ENCODE data around the gene STRIP2.

Gene STRIP2

DNA sequence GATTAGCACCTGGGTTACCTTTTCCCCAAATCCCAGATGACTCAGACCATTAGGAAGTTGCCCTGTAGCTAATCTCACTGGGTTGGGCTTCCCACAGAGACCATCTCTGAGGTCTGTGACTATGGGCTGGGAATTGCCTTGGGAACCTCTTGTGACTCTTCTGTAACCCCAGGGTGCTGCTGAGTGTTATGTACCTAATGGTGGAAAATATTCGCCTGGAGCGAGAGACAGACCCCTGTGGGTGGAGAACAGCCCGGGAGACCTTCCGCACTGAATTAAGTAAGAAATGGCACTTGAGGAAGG is 20.0 kb downstream of the STRIP2 start:
- Histone ChIP-seq H3K36me3 (ENCODE audit: insufficient read depth, low read length) (peaks cover 32% of the 10 kb centered on the region), H3K27me3 (ENCODE audit: insufficient read depth, low read length) (no peaks in the 10 kb centered on the region), H3K79me2 (ENCODE audit: control insufficient read depth, insufficient read depth, low read length, unreplicated experiment) (no peaks in the 10 kb centered on the region), H3K4me3 (ENCODE audit: low read depth, low read length) (no peak overlapping the region), H2AFZ (ENCODE audit: low read length, unreplicated experiment) (no peak overlapping the region), H3K27ac (ENCODE audit: low read depth, low read length) (no peak overlapping the region), H3K4me1 (ENCODE audit: control insufficient read depth, insufficient read depth, low read length, unreplicated experiment) (no peaks in the 10 kb centered on the region)

- H3K4me3 ChIP-seq (ENCODE audit: low read depth, low read length), result no peak overlapping the region
- H3K36me3 ChIP-seq (ENCODE audit: insufficient read depth, low read length), result peaks cover 40% of the 10 kb centered on the region
- H3K27ac ChIP-seq (ENCODE audit: low read depth, low read length), result no peak overlapping the region
These were observed 22.2 kb downstream of the STRIP2 start for GRCh38 chr7:129456421-129456820.

DNA sequence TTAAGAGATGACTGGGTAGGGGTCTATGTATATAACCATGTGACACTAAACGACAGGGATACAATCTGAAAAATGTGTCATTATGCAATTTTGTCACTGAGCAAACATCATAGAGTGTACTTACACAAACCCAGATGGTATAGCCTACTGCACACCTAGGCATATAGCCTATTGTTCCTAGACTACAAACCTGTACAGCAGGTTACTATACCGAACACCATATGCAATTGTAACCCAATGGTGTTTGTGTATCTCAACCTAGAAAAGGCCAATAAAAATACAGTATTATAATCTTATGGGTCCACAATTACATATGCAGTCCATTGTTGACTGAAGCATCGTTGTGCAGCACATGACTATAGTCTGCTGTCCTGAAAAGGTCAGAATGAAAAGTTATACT is 22.9 kb downstream of the STRIP2 start:
- Histone ChIP-seq H3K79me2 (ENCODE audit: control insufficient read depth, insufficient read depth, low read length, unreplicated experiment) (no peaks in the 10 kb centered on the region), H3K27ac (ENCODE audit: low read depth, low read length) (no peak overlapping the region), H3K36me3 (ENCODE audit: insufficient read depth, low read length) (peaks cover 35% of the 10 kb centered on the region), H3K4me3 (ENCODE audit: low read depth, low read length) (no peak overlapping the region), H2AFZ (ENCODE audit: low read length, unreplicated experiment) (no peak overlapping the region), H3K4me1 (ENCODE audit: control insufficient read depth, insufficient read depth, low read length, unreplicated experiment) (no peaks in the 10 kb centered on the region), H3K27me3 (ENCODE audit: insufficient read depth, low read length) (no peaks in the 10 kb centered on the region)

More at GRCh38 chr7:129456421-129456820, 22.2 kb downstream of the STRIP2 start:
- Histone ChIP-seq H3K79me2 (ENCODE audit: control insufficient read depth, insufficient read depth, low read length, unreplicated experiment) (no peaks in the 10 kb centered on the region), H2AFZ (ENCODE audit: low read length, unreplicated experiment) (no peak overlapping the region), H3K27me3 (ENCODE audit: insufficient read depth, low read length) (no peaks in the 10 kb centered on the region), H3K4me1 (ENCODE audit: control insufficient read depth, insufficient read depth, low read length, unreplicated experiment) (no peaks in the 10 kb centered on the region)

DNA sequence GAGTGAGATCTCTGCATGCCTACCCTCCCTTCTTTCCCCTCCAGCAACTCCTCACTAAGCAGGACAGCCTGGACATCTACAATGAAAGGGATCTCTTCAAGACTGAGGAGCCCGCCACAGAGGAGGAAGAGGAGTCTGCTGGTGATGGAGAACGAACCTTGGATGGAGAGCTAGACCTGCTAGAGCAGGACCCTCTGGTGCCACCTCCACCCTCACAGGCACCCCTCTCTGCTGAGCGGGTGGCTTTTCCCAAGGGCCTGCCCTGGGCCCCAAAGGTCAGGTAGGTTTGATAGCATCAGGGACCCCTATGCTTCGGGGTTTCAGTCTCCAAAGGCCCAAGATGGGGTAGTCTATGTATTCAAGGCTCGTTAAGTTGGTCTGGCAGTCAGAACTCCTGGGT is 23.9 kb downstream of the STRIP2 start:
- H2AFZ ChIP-seq (ENCODE audit: low read length, unreplicated experiment), result no peak overlapping the region
- H3K79me2 ChIP-seq (ENCODE audit: control insufficient read depth, insufficient read depth, low read length, unreplicated experiment), result no peaks in the 10 kb centered on the region
- no peaks in the 10 kb centered on the region for H3K4me1 ChIP-seq (ENCODE audit: control insufficient read depth, insufficient read depth, low read length, unreplicated experiment)
- no peaks in the 10 kb centered on the region for H3K27me3 ChIP-seq (ENCODE audit: insufficient read depth, low read length)
- no peak overlapping the region for H3K27ac ChIP-seq (ENCODE audit: low read depth, low read length)
- H3K36me3 ChIP-seq (ENCODE audit: insufficient read depth, low read length), result peaks cover 44% of the 10 kb centered on the region
- no peak overlapping the region for H3K4me3 ChIP-seq (ENCODE audit: low read depth, low read length)

DNA sequence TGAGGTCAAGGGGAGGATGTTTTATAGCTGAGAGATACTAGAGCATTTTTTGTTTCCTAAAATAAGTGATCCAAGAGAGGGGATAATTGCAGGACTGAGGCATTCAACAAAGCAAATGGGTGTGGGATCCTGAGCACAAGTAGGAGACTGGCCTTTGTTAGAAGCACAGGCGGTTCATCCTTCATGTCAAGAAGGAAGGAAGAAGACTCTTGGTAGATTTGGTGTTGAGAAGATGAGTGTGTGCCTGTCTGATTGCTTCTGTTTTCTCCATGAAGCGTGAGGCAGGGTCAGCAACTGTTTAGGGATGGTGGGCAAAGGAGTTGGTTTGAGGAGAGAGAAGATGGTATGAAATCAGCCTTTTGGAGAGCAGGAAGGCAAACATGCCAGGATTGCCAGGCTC is 27.6 kb downstream of the STRIP2 start:
- Histone ChIP-seq H3K36me3 (ENCODE audit: insufficient read depth, low read length) (peaks cover 34% of the 10 kb centered on the region), H3K27ac (ENCODE audit: low read depth, low read length) (no peak overlapping the region), H3K4me1 (ENCODE audit: control insufficient read depth, insufficient read depth, low read length, unreplicated experiment) (peaks cover 2% of the 10 kb centered on the region), H3K79me2 (ENCODE audit: control insufficient read depth, insufficient read depth, low read length, unreplicated experiment) (no peaks in the 10 kb centered on the region), H3K27me3 (ENCODE audit: insufficient read depth, low read length) (no peaks in the 10 kb centered on the region), H2AFZ (ENCODE audit: low read length, unreplicated experiment) (no peak overlapping the region), H3K4me3 (ENCODE audit: low read depth, low read length) (no peak overlapping the region)

DNA sequence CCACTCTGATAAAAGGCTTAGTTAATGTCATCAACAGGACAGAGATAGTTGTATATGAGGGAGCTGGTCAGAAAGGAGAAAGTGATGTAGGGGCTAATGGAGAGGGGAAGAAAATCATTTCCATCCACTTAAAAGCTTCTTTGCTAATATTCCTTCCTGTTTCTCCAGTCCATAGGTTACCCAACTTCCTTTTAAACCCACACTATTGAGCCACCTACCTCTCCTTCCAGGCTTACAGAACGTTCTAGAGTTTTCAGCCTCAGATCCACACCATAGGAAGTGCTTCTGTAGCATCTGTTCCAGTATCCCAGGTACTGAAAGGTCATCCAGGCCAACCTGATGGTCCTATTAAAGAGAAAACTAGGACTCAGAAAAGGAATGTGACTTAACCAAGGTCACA is 28.2 kb downstream of the STRIP2 start:
- no peak overlapping the region for H3K27ac ChIP-seq (ENCODE audit: low read depth, low read length)
- no peak overlapping the region for H2AFZ ChIP-seq (ENCODE audit: low read length, unreplicated experiment)
- peaks cover 33% of the 10 kb centered on the region for H3K36me3 ChIP-seq (ENCODE audit: insufficient read depth, low read length)
- peaks cover 4% of the 10 kb centered on the region for H3K4me1 ChIP-seq (ENCODE audit: control insufficient read depth, insufficient read depth, low read length, unreplicated experiment)
- no peaks in the 10 kb centered on the region for H3K79me2 ChIP-seq (ENCODE audit: control insufficient read depth, insufficient read depth, low read length, unreplicated experiment)
- no peaks in the 10 kb centered on the region for H3K27me3 ChIP-seq (ENCODE audit: insufficient read depth, low read length)
- no peak overlapping the region for H3K4me3 ChIP-seq (ENCODE audit: low read depth, low read length)

GRCh38 chr7:129464194-129464593 is 30.0 kb downstream of the STRIP2 start:
- no peak overlapping the region for H3K27ac ChIP-seq (ENCODE audit: low read depth, low read length)
- no peaks in the 10 kb centered on the region for H3K27me3 ChIP-seq (ENCODE audit: insufficient read depth, low read length)
- H3K4me3 ChIP-seq (ENCODE audit: low read depth, low read length), result no peak overlapping the region
- no peaks in the 10 kb centered on the region for H3K79me2 ChIP-seq (ENCODE audit: control insufficient read depth, insufficient read depth, low read length, unreplicated experiment)
- no peak overlapping the region for H2AFZ ChIP-seq (ENCODE audit: low read length, unreplicated experiment)
- H3K4me1 ChIP-seq (ENCODE audit: control insufficient read depth, insufficient read depth, low read length, unreplicated experiment), result peaks cover 4% of the 10 kb centered on the region
- peaks cover 34% of the 10 kb centered on the region for H3K36me3 ChIP-seq (ENCODE audit: insufficient read depth, low read length)

GRCh38 chr7:129465080-129465479 is 30.8 kb downstream of the STRIP2 start:
- no peak overlapping the region for H3K4me3 ChIP-seq (ENCODE audit: low read depth, low read length)
- no peaks in the 10 kb centered on the region for H3K79me2 ChIP-seq (ENCODE audit: control insufficient read depth, insufficient read depth, low read length, unreplicated experiment)
- H3K27me3 ChIP-seq (ENCODE audit: insufficient read depth, low read length), result no peaks in the 10 kb centered on the region
- no peak overlapping the region for H2AFZ ChIP-seq (ENCODE audit: low read length, unreplicated experiment)
- H3K36me3 ChIP-seq (ENCODE audit: insufficient read depth, low read length), result peaks cover 26% of the 10 kb centered on the region
- H3K27ac ChIP-seq (ENCODE audit: low read depth, low read length), result no peak overlapping the region
- peaks cover 4% of the 10 kb centered on the region for H3K4me1 ChIP-seq (ENCODE audit: control insufficient read depth, insufficient read depth, low read length, unreplicated experiment)

- Histone ChIP-seq H3K27me3 (ENCODE audit: insufficient read depth, low read length) (no peaks in the 10 kb centered on the region), H3K36me3 (ENCODE audit: insufficient read depth, low read length) (peaks cover 22% of the 10 kb centered on the region; the same call in 1 of the 2 replicates), H3K4me1 (ENCODE audit: control insufficient read depth, insufficient read depth, low read length, unreplicated experiment) (peaks cover 4% of the 10 kb centered on the region), H3K27ac (ENCODE audit: low read depth, low read length) (no peak overlapping the region), H3K79me2 (ENCODE audit: control insufficient read depth, insufficient read depth, low read length, unreplicated experiment) (no peaks in the 10 kb centered on the region), H3K4me3 (ENCODE audit: low read depth, low read length) (no peak overlapping the region), H2AFZ (ENCODE audit: low read length, unreplicated experiment) (no peak overlapping the region)
These were observed 32.6 kb downstream of the STRIP2 start for GRCh38 chr7:129466796-129467195.

DNA sequence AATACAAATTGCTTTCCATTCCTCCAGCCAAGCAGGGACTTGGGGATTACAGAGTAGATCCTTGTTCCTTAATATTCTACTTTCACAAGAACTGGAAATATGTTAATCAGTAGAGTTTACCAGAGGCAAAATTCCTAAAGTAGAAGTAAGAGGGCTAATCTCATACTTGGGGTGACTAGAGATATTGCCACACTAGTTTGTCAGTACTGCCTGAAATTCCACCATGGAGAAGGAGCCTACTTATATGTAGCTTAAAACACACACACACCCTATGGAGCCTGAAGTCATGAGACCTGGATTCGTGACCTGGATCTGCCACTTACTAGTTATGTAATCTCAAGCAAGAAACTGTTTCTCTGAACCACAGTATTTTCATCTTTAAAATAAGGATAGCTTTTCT is 33.9 kb downstream of the STRIP2 start:
- Histone ChIP-seq H3K79me2 (ENCODE audit: control insufficient read depth, insufficient read depth, low read length, unreplicated experiment) (no peaks in the 10 kb centered on the region), H3K27me3 (ENCODE audit: insufficient read depth, low read length) (no peaks in the 10 kb centered on the region)

DNA sequence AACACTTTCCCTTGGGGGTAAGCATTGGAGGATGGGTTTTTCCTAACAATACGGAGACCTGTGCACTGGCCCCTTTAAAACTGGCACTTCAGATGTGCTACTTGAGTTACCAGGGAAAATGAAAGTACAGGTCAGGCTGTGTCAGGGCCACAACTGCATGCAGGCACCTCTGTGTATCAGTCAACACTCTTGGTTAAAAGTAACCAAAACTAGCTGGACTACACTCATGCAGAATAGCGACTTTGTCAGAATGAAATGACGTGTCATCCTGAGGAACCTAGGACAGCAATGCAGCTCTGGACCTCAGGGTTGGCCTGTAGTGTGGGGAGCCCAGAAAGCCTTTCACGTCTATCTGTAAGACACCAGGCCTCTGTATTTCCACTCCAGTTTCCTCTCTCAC is 34.3 kb downstream of the STRIP2 start:
- Histone ChIP-seq H3K79me2 (ENCODE audit: control insufficient read depth, insufficient read depth, low read length, unreplicated experiment) (no peaks in the 10 kb centered on the region), H3K4me3 (ENCODE audit: low read depth, low read length) (no peak overlapping the region), H3K36me3 (ENCODE audit: insufficient read depth, low read length) (peaks cover 13% of the 10 kb centered on the region; the same call in 1 of the 2 replicates), H3K4me1 (ENCODE audit: control insufficient read depth, insufficient read depth, low read length, unreplicated experiment) (peaks cover 4% of the 10 kb centered on the region), H2AFZ (ENCODE audit: low read length, unreplicated experiment) (no peak overlapping the region), H3K27ac (ENCODE audit: low read depth, low read length) (no peak overlapping the region), H3K27me3 (ENCODE audit: insufficient read depth, low read length) (no peaks in the 10 kb centered on the region)

More for the DNA sequence above, 33.9 kb downstream of the STRIP2 start:
- H3K27ac ChIP-seq (ENCODE audit: low read depth, low read length), result no peak overlapping the region
- H3K4me3 ChIP-seq (ENCODE audit: low read depth, low read length), result no peak overlapping the region
- peaks cover 4% of the 10 kb centered on the region for H3K4me1 ChIP-seq (ENCODE audit: control insufficient read depth, insufficient read depth, low read length, unreplicated experiment)
- H2AFZ ChIP-seq (ENCODE audit: low read length, unreplicated experiment), result no peak overlapping the region
- peaks cover 14% of the 10 kb centered on the region; the same call in 1 of the 2 replicates for H3K36me3 ChIP-seq (ENCODE audit: insufficient read depth, low read length)
